GM19043 (cell line): ENCODE data around the gene PHF14.

Experiments used
- ATAC-seq: cut with Tn5 transposase; IDR thresholded peaks from one replicate; pipeline ENCODE4 v1.9.1; 2021; ENCODE audit warnings: low read depth; ENCODE audit not compliant: unreplicated experiment

The PHF14 gene

DNA sequence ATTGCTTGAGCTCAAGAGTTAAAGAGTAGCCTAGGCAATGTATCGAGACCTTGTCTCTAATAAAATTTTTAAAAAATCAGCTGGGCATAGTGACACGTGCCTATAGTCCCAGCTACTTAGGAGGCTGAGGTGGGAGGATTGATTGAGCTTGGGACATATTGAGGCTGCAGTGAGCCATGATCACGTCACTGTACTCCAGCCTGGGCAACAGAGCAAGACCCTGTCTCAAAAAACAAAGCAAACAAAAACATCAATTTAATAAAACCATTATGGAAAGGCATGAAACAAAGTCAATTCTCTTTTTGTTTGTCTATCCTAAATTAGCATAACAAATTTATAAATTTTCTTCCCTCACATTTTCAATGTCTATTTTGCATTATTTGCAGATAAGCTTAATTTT lies 108.4 kb downstream of the PHF14 start:
- no peak for ATAC-seq

DNA sequence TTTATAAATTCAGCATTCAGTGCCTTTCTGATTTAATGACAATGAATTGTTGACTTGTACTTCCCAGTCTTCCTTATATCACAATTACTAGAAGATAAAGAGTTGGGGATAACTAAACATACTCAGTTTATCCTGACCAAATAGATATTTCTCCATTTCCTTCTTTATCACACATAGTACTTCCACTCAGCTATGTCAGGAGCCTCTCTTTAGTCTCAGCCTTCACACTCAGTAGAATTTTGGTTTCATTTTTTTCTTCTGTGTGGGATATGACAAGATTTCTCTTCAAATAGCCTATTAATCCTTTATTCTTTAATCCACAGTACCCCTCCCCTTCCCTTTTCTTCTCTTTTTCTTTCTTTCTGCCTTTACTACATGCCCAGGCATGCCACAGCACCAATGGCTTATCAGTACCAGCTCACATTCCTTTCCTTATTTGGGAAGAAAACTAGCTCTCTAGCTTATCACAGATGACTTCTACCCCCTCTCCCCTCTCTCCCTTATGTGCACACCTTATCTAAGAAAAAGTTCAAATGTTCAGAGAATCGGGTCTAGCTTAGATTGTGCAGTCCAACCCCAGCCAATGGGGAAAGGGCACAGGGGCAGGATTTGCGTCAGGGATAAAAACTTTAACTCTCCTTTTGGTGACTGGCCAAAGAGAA lies 109.0 kb downstream of the PHF14 start:
- ATAC-seq: no peak

DNA sequence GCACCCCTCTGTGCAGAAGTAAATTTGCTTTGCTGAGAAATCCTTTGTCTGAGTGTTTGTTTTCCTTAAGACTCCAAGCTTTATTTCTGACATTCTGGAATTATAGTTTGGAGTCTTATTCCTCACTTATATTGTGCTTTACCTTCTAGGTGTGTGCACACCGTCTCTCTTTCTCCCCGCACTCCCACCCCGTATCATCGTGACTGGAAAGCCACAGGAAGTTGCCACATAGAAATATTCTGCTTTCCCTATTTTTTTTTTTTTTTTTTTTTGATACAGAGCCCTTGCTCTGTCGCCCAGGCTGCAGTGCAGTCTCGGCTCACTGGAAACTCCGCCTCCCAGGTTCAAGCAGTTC lies 109.5 kb downstream of the PHF14 start:
- ATAC-seq: no peak

DNA sequence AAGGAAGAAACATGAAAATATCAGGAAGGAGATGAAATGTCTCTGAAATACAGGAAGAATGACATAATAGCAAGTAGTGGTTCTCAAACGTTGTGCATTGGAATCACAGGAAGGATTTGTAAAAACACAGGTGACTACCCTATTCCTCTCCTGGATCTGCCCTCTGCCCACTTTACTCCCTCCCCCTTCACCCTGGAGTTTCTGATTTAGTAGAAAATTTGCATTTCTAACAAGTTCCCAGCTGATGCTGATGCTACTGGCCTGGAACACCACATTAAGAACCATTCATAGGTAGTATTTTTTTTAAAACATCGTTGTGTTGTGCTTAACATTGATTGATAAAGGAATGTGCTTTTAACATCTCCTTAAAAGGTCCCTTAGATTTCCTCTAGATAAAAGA lies 130.9 kb downstream of the PHF14 start:
- no peak for ATAC-seq

GRCh38 chr7:11109659-11110058 lies 136.0 kb downstream of the PHF14 start:
- ATAC-seq: no peak

DNA sequence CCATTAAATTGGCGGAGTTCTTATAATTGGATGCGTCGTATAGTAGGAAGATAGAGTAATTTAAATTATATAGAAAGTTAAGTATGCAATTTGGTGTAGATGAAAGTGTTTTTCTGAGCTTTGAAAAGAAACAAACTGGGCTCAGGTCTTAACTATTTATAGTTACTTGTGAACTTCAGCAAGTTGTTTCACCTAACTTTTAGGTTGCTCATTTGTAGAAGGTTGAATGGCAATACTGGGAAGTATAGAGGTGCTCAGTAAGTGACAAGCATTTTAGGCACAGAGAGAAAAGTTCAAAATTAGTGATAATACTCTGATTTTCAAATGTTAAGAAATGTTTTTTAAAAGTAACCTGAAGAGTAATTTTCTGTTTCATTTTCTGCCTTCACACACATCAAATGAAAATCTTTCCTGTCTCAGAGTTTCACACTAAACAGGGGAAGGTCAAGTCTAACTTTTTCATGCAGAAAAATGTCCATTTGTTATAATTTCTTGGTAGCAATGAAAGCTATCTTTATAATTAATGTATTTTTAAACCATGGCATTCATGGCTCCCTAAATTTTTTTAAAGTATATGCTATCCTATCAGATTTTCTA lies 146.5 kb downstream of the PHF14 start:
- ATAC-seq: peak; percentile 69

- no peak for ATAC-seq
Observed at GRCh38 chr7:11120675-11121220, 147.1 kb downstream of the PHF14 start.

DNA sequence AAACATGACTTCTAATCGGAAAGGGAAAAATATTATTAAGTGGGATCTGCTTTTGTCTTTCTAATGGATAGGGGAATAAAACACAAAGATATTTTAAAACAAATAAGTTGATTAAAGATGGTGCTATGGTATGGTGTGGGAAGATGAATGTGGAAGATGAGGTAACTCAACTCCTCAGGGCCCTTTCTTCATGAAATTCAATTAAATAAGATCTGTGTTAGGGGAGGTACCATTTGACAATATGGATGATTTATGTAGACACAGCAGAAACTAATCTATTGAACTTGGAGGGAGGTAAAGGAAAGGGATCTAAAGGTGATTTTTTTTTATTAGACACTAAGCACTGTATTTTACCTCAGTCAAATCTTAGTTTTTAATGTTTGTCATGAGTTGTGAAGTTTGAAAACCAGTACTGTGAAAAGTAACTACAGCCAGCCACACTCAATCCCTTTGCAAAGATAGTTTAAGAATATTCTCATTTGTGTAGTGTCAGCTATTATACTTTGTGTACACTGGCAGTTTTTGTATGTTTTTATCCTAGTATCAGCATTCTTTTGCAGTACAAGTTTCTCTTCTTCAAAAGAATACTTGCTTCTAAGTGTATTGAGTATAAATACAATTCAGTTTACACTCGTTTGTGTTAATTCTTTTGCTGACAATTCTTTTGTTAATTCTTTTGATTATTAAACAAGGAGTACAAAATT lies 151.3 kb downstream of the PHF14 start:
- no peak for ATAC-seq

- no peak for ATAC-seq
Observed at GRCh38 chr7:11127114-11127785, 153.6 kb downstream of the PHF14 start.

DNA sequence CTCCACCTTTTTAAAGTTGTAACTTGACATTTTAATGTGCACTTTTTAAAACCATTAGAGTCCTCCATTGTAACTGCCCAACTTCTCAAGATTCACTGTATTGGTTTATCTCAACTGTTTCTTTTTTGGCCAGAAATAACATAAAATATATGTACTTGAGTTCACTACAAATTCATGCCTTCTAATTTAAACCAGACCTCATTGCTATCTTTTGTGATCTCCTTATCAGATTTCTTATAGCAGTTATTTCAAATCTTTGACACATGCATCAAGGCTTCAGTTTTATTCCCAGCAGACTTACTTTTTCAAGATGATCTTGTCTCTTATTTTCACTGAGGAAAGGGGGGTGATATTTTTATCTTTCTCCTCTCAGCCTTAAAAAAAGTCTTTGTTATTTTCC lies 154.3 kb downstream of the PHF14 start:
- no peak for ATAC-seq

- no peak for ATAC-seq
Observed at GRCh38 chr7:11128498-11128897, 154.8 kb downstream of the PHF14 start.

DNA sequence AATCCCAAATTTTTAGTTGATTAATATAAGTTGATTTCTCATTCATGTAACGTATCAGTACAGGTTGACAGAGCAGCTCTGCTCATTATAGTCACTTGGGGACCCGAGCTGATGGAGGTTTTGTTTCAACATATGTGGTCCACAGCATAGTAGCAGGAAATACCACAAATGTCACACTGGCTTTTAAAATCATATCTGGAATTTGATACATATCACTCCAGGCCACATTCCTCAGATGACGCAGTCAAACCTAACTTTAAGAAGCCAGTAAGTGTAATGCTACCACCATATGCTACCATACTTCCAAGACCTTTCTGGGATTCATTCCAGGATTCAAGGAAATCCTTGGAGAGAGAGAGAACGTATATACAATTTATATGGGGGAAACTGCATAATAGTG lies 156.3 kb downstream of the PHF14 start:
- ATAC-seq: no peak

- ATAC-seq: no peak
Observed at GRCh38 chr7:11130601-11131000, 156.9 kb downstream of the PHF14 start.

DNA sequence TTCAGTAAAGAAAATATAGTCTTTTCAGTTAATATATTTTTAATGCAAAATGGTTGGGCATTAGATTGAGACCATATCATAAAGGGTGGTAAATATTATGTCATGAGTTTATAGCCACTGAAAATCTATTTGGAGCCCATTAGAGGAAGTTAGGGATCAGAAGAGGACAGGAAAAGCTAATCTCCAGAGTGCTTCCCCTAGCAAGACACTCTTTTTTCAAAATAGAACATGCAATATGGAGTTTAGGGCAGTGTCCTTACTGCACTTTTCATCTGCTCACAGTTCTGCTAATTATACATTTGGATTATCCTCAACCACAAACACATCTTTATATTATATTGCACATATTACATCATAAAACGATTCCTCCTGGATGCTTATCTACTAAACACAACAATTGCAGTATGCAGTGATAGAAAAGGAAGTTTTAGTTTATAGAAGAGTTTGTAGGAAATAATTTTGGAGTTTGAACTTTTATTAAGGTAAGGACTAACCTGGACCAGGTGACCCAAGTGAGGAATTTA lies 159.8 kb downstream of the PHF14 start:
- no peak for ATAC-seq

- ATAC-seq: no peak
Observed at GRCh38 chr7:11135573-11135972, 161.9 kb downstream of the PHF14 start.

DNA sequence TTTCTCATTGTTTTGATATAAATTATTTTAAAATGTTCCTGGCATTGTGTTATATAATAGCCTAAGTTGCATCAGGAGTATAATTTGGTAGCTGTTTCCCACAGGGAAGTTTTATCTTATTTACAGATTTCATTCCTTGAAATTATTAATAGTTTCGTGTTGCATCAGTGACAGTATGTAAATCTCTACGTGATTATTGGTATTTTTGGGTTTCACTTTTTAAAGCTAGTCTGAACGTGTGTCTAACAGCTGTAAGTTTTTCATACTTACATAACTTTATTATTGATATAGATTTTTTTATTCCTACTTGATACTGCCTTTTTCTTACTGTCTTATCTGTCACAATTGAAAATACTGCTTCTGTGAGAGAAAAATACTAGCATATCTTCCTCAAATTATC lies 167.9 kb downstream of the PHF14 start:
- no peak for ATAC-seq

DNA sequence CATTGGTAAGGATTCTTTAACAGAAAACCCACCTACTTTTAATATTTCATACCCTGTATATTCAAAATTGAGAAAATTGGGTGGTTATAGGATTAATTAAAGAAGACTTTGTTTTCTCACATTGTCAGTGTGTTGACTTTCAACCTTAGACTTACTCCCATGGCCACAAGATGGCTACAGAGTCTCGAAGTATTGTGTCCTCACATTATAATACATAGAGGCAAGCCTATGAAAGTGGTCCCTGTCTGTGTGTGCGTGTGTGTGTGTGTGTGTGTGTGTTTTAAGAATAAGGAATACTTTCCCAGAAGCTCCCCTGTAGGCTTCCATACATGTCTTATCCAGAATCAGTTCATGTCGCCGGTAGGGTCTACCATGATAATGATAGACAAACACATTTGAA lies 180.0 kb downstream of the PHF14 start:
- ATAC-seq: no peak

GRCh38 chr7:11155883-11156282 lies 182.2 kb downstream of the PHF14 start:
- ATAC-seq: no peak

GRCh38 chr7:11161499-11161898 lies 187.8 kb downstream of the PHF14 start:
- no peak for ATAC-seq

GRCh38 chr7:11163220-11163619 lies 189.5 kb downstream of the PHF14 start:
- no peak for ATAC-seq

GRCh38 chr7:11166051-11166450 lies 192.4 kb downstream of the PHF14 start:
- no peak for ATAC-seq
